D341Med (cell line): ENCODE results near the gene WFDC1.
A peak's percentile ranks its signal among the peaks of the same experiment; 100 is the strongest.
"Not testable (repeated sequence)": the region's sequence is repeated elsewhere in the genome, so short reads cannot be mapped to it uniquely, and the experiment has no call there.

Experiments used
- DNase-seq: peaks from one replicate; pipeline ENCODE4 v3.0.0; 2012; ENCODE audit warnings: low spot score

WFDC1 gene

GRCh38 chr16:84327926-84328505, 33.3 kb downstream of the WFDC1 start:
- no peak for DNase-seq

- DNase-seq, result no peak
Measured at GRCh38 chr16:84329016-84329415, 34.3 kb downstream of the WFDC1 start.

- no peak for DNase-seq
Measured at GRCh38 chr16:84329843-84330684, 35.4 kb downstream of the WFDC1 start.

- no peak for DNase-seq
Measured at GRCh38 chr16:84330685-84331050, 36.0 kb downstream of the WFDC1 start.

GRCh38 chr16:84331998-84332780, 37.5 kb downstream of the WFDC1 start:
- DNase-seq, result no peak

- DNase-seq, result no peak
Measured at GRCh38 chr16:84332975-84333684, 38.5 kb downstream of the WFDC1 start.

- no peak for DNase-seq
Measured at GRCh38 chr16:84334058-84334457, 39.4 kb downstream of the WFDC1 start.

- no peak for DNase-seq
Measured at GRCh38 chr16:84334482-84334881, 39.8 kb downstream of the WFDC1 start.

GRCh38 chr16:84337236-84337635, 42.6 kb downstream of the WFDC1 start:
- not testable (repeated sequence) for DNase-seq

- peak; percentile 79 for DNase-seq
Measured at GRCh38 chr16:84339311-84339710, 44.6 kb downstream of the WFDC1 start.

GRCh38 chr16:84339766-84340165, 45.1 kb downstream of the WFDC1 start:
- DNase-seq, result no peak

GRCh38 chr16:84340325-84341040, 45.8 kb downstream of the WFDC1 start:
- no peak for DNase-seq

- no peak for DNase-seq
Measured at GRCh38 chr16:84341528-84342295, 47.0 kb downstream of the WFDC1 start.

GRCh38 chr16:84343800-84344199, 49.1 kb downstream of the WFDC1 start:
- DNase-seq, result not testable (repeated sequence)

- DNase-seq, result no peak
Measured at GRCh38 chr16:84344781-84345180, 50.1 kb downstream of the WFDC1 start.

- no peak for DNase-seq
Measured at GRCh38 chr16:84347161-84347560, 52.5 kb downstream of the WFDC1 start.

GRCh38 chr16:84348386-84348888, 53.8 kb downstream of the WFDC1 start:
- DNase-seq, result no peak

GRCh38 chr16:84349862-84350684, 55.4 kb downstream of the WFDC1 start:
- DNase-seq, result no peak

GRCh38 chr16:84350685-84351400, 56.2 kb downstream of the WFDC1 start:
- DNase-seq, result no peak
